SH-SY5Y (cell line): ENCODE results near the gene RPP25.

ENCODE experiments used
- GATA2 ChIP-seq: IDR thresholded peaks from 2 replicates; pipeline ENCODE4 v1.6.1; 2011; ENCODE audit warnings: mild to moderate bottlenecking, low read depth, low read length
- GATA3 ChIP-seq: IDR thresholded peaks from 2 replicates; pipeline ENCODE4 v1.6.1; 2011; ENCODE audit warnings: low read depth, mild to moderate bottlenecking, low read length, moderate library complexity

The RPP25 gene

DNA sequence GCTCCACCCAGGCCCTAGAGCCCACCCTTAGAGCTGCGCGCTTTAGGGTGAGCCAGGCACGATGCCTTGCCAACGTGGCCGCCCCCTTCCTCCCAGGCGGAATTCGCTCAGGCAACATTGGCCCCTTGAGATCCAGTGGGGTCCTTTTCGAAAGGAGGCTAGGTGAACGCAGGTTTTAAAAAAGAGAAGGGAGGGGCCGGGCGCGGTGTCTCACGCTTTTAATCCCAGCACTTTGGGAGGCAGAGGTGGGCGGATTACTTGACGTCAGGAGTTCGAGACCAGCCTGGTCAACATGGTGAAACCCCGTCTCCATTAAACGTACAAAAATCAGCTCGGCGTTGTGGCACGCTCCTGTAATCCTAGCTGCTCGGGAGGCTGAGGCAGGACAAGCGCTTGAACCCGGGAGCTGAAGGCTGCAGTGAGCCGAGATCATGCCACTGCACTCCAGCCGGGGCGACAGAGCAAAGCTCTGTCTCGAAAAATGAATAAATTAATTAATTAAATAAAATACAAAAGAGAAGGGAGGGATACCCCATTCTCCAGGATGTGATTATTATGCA is 984 bp upstream of the RPP25 start:
- TF ChIP-seq GATA3 (no peak), GATA2 (no peak)

DNA sequence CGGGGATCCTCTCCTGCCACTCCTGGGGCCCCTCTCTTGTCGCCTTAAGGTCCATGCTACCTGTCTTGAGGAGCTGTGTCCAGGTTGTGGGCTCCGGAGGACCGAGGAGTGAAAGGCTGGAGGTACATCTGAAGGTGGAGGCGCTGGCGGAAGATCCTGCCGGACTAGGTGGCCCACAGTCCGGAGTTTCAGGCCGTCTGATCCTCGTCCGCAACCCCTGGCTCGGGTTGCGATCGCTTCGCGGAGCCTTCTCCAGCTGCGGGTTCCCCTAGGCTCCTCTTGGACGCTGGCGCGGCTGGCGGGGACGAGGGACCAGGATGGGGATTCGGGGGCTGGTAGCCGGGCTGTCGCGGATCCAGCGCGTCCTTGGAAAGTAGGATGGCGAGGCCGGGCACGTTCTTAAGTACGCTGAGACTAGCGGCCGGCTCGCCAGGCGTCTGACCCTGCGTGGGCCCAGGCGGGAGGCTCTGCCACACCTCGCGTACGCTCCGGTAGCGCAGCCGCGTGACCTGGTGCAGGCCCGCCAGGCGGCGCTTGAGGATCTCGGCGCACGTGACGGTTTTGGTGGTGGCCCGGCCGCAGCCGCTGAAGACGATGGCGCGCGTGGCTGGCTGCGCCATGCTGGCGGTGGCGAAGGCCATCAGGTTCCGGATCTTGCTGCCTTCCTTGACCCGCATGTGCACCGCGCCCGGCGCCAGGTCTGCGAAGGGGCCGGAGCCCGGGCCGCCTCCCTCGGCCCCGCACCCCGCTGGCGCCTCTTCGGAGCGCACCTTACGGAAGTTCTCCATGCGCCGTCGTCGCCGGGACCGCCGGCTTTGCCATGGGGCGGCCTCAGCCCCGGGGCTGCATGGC is 550 bp downstream of the RPP25 start:
- TF ChIP-seq GATA3 = no peak
- TF ChIP-seq GATA2 = no peak

DNA sequence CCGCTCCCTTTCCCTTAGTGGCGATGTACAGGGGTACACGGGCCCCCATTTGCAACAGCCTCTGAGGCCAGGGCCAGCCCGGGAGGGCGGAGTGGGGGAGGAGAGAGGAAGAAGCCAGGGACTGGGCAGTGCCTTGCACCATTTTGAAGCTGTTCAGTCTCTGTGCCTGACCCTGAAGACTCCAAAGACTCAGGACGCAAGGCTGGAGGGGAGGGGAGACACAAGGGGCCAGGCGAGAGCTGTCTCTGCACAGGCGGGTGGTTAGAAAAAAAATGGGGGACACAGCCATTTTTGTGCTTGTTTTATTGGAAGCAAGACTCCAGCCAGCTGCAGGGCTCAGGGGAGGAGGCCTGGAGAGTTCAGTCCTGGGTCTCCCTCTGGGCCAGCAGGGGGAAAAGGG is 1.6 kb downstream of the RPP25 start:
- TF ChIP-seq GATA3 (no peak), GATA2 (no peak)

DNA sequence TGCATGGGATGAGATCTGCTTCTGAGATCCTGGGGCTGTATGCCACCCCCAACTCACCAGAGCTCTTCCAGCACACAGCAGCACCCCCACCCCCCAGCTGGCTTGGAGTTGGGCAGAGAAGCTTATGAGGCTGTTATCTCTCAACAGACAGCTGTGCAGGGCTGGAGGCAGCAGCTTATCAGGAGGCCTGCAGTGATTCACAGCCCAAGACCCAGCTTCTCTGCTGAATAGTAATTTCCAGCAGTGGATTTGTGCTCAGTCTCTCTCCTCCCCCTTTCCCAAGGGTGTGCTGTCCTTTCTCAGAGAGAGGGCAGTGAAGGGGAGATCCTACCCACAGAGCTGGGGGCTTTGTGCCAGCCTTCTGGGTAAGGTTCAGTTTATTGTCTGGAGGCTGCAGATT is 2.1 kb downstream of the RPP25 start:
- TF ChIP-seq GATA3 = no peak
- peak; percentile 99 for TF ChIP-seq GATA2

DNA sequence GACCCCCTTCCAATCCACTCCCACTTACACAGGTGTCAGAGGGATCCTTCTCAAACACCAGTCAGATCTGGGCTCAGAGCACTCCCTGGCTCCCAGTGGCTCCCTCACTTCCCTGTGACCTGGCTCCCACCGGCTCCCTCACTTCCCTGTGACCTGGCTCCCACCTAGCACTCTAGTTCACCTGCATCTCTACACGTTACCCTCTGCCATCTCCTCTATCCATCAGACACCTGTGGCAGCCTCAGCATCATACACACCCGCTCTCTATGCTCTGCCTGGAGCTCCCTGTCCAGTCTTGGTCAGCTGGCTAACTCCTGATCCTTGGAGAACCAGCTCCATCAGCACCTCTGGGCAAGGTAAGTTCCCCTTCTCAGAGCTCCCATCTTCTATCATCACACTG is 5.6 kb downstream of the RPP25 start:
- no peak for TF ChIP-seq GATA3
- no peak for TF ChIP-seq GATA2

DNA sequence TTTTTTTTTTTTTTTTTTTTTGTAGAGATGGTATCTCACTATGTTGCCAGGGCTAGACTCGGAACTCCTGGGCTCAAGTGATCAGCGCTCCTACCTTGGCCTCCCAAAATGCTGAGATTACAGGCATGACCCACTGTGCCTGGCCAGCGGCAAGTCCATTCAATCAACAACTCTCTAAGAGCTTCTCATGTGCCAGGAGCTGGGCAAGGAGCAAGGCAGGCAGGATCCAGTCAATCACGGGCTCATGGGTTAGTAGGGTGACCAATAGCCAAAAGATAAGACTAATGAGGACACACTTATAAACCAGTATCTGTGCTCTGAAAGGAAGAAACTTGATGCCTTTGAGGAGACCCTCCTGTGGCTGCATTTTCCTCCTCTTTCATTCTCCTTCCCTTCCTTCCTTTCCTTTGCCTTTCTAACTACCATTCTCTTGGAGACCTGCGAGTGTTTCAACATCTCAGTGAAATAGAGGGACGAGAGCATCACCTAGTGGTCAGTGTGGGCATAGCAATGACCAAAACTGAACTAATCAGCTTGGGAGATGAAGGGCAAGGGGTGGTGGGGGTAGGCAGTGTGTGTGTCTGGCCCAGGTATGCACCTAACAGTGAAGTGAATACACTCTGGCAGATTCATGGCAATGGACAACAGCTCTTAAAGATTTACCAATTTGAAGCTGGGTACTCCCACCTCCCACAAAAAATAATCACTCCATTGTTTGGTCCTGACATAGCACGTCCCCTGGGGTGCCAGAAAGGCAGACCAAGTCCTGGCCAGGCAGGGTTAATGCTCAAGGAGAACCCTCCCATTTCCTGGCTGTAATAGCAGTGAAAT is 6.3 kb downstream of the RPP25 start:
- TF ChIP-seq GATA2 = peak; percentile 76
- TF ChIP-seq GATA3 = no peak

DNA sequence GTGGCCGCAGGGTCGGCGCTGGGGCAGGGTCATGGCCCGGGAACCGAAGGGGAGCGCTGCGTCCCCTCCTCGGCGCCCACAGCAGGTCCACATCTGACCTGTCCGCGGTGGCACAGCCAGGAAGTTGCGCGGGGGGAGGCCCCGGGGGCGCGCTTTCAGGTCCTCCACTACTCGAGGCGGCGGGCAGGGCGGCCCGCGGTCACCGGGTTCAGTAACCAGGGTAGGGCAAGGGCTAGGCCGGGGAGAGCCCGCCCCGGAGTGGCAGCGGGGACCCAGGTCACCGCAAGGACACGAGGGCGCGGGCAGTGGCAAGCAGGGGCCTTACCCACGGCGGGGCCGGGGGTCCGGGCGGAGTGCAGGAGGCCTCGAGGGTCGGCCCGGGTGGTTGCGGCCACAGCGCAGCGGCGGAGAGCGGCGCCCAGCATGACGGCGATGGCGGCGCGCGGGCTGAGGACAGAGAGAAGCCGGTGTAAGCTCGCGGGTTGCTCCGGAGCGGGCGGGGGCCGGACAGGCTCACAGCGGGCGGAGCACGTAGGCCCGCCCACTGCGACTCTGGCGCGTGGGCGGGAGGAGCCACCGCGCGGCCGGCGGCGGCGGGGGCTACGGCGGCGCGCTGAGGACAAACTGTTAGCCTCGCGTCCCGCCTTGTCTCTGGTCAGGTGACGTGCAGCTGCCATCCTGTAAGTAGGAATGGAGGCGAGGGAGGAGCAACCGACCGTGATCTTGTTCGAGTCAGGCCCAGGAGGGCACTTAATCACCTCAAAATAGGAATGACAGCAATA is 18.8 kb downstream of the RPP25 start, which contains the start of gene COX5A:
COX5A (minus strand) TSS at position 484 of the 782 bp plus-strand sequence; CDS start at position 425, 59 bp downstream.
- TF ChIP-seq GATA3 = no peak
- no peak for TF ChIP-seq GATA2

DNA sequence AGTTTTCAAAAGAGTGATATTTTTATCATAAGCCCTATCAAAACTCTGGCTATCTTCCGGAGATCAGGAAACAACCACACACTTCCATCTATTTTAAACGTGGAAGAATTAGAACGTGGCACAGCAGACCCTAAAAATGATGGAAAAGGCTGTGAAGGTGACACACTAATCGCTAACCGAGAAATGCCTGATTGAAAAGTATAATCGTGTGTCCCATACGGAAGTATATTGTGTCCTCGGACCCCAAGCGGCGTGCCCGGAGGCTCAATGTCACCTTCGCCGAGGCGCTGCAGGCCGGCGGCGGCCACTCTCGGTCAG is 19.3 kb downstream of the RPP25 start:
- TF ChIP-seq GATA3 (no peak), GATA2 (no peak)

DNA sequence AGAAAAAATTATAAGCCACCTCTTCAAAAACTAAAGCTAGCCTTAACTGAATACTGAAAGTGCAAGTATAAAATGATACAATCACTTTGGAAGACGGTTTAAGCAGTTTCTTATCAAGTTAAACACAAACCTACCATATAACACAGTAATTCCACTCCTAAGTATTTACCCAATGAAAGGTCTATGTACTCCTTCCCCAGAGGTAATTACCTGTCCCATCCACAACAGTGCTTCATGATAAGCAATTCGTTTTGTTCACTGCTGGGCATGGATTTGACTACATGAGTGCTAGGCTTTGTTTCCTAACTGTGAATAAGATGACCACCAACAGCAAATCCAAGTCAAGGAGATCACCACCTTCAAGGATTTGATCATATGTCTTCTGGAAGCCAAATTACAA is 23.0 kb downstream of the RPP25 start:
- TF ChIP-seq GATA2 = no peak
- TF ChIP-seq GATA3 = no peak

DNA sequence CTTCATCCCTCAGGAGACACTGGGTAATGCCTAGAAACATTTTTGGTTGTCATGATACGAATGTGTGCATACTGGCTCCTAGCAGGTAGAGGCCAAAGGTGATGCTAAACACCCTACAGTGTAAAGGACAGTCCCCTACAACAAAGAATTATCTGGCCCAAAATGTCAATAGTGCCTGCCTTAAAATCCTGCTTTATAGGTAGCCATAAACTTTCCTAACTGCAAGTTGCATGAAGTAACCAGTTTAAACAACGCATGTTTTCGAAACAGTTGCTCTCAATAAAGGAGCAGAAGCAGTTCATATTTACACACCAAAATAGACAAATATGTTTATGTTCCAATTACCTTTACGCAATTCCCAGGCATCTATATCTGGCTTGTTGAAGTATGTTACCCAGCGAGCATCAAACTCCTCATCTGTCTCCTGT is 27.8 kb downstream of the RPP25 start:
- TF ChIP-seq GATA3 (no peak), GATA2 (no peak)

DNA sequence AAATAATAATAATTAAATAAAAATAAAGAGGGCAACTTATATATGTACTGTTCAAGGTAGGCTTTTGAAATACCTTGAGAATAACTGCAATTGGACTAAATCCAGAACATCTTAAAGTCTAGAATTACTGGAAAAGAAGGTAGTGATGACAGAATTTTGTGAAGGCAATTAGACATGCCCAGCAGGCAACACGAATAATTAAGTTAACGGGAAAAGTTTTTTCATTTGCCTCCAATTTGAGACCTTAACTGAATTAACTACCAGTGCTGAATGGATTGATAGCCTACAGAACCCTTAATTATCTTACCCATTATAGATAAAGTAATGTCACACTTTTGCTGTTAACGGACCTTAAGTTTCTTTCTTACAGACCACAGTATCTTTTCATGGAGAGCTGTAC is 32.0 kb downstream of the RPP25 start:
- no peak for TF ChIP-seq GATA3
- no peak for TF ChIP-seq GATA2

DNA sequence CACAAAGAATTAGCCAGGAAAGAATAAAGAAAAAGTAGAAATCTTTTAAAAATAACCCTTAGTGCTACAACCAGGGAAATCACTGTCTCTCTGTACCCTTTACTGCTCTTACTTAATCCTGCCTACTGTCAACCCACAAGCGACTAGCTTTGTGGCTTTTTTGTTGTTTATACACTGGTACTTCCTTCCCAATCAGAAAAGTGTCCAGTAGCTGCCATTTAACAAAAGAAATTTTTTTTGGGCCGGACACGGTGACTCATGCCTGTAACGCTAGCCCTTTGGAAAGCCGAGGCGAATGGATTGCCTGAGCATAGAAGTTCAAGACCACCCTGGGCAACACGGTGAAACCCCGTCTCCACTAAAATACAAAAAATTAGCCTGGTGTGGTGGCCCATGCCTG is 36.1 kb downstream of the RPP25 start:
- TF ChIP-seq GATA3 (no peak), GATA2 (no peak)

DNA sequence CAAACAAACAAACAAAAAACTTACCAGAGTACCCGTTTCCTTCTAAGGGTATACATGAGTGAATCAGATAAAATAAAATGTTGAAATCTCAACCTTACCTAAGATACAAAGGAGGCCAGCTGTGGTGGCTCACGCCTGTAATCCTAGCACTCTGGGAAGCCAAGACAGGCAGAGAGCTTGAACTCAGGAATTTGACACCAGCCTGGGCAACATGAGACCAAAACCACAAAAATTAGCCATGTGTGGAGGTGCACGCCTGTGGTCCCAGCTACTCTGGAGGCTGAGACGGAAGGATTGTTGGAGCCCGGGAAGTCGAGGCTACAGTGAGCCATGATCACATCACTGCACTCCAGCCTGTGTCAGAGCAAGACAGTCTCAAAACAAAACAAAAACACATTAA is 38.9 kb downstream of the RPP25 start:
- TF ChIP-seq GATA3 (no peak), GATA2 (no peak)

DNA sequence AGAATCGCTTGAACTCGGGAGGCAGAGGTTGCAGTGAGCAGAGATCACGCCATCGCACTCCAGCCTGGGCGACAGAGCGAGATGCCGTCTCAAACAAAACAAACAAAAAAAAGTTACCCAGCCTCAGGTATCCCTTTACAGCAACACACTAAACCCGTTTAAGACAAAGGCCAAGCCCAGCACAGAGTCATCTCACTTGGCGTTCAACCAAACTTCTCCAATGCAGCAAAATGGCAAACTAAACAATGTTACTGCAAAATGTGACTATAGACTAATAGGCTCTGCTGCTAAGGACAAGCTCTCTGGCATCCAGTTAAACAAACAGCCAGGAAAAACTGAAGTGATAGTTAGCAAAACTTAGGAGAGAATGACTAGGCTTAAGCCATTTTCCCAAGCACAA is 43.5 kb downstream of the RPP25 start:
- TF ChIP-seq GATA3 (no peak), GATA2 (no peak)

DNA sequence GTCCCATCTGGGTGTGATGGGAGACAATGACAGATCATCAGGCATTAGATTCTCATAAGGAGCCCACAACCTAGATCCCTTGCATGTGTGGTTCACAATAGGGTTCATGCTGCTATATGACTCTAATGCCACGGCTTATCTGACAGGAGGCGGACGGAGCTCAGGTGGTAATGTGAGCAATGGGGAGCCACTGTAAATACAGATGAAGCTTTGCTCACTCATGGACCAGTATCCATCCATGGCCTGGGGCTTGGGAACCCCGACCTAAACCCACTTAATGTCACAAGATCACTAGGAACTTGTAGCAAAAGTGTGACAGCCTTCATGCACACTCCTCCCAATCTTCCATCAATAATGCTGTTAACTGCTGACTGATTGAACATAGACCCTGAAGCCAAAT is 47.9 kb downstream of the RPP25 start:
- TF ChIP-seq GATA2 (no peak), GATA3 (no peak)
